ELR (cell line): ENCODE data around the gene KCNQ1OT1.

Source experiments
- DNase-seq: peaks from one replicate; pipeline ENCODE4 v3.0.0-alpha.2; 2015; ENCODE audit warnings: low read depth

KCNQ1OT1 gene

GRCh38 chr11:2686360-2687222, 13.2 kb downstream of the KCNQ1OT1 start:
- DNase-seq = no peak

DNA sequence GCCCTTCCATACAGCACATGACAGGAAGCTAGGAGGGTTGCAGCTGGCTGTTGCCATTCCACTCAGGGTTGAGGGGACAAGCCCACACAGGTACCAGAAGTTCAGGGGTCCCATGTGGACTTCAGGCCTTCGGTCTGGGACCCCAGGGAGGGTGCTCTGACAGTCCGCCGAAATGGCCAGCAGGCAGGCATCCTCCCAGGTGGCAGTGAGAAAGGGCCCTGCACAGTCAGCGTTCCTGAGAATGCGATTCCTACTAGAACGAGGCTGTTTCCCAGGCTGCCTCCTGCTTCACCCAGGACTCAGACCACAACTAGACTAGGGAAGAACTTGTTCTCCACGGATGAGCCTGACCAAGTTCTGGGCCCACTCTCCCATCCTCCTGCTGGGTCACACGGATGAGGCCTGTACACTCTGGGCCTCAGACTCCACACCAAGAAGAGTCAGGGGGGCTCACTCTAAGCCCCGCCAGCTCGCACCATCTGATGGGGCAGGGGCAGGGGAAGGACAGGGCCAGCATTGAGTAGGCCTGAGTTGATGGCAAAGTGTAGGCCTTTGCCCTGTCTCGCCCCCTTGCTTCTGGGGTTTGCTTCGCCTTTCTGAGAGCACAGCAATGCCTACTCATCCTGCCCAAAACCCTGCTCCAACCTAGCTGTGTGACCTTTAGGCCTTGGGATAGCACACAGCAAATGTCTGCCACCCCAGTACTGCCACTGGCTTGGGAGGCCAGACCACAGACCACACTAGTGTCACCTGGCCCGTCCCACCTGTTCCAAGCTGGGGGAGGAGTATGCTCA, 14.0 kb downstream of the KCNQ1OT1 start:
- no peak for DNase-seq

GRCh38 chr11:2685051-2685450, 14.7 kb downstream of the KCNQ1OT1 start:
- no peak for DNase-seq

- DNase-seq = no peak
These were observed 15.2 kb downstream of the KCNQ1OT1 start for GRCh38 chr11:2684581-2684980.

DNA sequence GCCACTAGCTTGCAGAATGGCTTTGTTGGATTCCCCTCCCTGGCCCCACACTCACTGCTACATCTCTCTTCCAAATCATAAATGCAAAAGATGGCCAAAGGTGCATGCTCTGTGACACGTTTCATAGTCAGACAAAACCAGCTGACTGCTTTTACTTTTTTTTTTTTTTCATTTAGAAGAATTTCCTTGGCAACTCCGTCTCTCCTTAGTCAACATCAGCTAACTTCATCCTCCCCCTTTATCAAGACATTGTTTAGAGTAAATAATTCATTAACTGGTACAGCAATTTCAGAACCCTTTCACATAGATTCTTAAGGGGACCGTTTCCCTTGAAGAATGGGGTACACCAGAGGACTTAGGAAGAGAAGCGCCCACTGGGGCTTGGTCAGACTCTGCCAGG, 16.0 kb downstream of the KCNQ1OT1 start:
- no peak for DNase-seq

DNA sequence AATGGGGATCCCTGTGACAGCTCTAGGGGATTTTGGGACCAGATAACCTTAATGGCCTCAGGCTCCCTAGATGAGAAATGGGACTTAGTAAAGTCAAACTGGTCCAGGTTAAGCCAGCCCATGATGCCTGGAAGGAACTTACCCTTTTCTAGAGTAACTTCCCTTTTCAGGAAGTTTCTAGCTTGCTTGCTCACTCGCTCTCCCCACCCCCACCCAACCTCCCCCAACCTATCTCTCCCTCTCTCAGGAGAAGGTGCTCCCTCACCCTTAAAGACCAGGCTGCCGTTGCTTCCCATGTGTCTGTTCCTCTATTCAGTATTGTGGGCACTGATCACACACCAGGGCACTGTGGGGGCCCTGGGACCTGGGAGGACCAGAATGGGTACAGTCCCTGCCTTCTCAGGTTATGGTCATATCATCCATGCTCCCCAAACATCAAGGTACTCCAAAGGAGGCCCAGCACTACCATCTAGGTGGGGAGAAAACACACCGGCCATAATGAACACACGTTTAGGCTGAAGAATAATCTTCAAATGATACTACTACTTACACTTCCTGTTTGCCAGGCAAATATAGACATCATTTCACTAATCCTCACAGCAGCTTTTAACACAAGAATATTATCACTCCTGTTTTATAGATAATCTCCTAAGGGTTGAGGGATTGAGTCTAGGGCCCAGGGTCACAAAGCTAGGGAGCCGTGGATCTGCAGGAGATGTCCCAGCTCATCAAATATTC, 18.2 kb downstream of the KCNQ1OT1 start:
- no peak for DNase-seq

- no peak for DNase-seq
These were observed 20.6 kb downstream of the KCNQ1OT1 start for GRCh38 chr11:2679011-2679676.

DNA sequence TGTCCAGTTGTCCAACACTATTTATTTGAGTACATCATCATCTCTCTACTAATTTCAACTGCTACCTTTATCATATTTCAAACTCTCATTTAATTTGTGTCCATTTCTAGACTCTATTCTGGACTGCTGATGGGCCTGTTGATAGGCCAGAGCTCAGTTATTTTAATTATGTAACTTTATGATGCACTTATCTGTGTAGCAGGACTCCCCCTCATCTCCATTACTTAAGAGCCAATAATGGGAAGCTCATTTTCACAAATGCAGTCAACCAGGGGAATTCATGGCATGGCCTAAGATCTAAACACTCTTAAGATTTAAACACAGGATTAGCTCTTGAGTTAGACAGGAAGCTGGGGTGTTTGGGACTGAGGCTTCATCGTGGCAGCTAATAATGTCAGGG, 21.4 kb downstream of the KCNQ1OT1 start:
- DNase-seq = no peak

DNA sequence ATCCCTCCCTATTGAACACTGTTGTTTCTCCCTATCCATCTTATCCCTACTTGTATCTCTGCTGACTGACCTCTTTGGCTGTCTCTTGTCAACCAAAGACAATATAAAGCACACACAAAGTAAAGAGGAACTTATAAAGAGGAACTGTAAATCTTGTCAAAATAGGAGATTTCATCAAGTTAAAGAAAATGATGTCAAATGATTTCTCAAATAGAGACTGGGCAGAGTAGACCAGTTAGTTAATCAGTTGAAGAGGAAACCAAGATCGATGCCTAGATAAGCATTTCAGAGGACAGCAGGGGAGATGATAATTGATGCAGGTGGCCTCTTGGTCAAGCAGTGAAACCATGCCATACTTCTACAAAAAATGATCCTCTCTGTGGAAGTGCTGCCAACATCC, 22.7 kb downstream of the KCNQ1OT1 start:
- DNase-seq = no peak

- no peak for DNase-seq
These were observed 24.3 kb downstream of the KCNQ1OT1 start for GRCh38 chr11:2675540-2675939.

GRCh38 chr11:2674658-2675131, 25.1 kb downstream of the KCNQ1OT1 start:
- DNase-seq = no peak

DNA sequence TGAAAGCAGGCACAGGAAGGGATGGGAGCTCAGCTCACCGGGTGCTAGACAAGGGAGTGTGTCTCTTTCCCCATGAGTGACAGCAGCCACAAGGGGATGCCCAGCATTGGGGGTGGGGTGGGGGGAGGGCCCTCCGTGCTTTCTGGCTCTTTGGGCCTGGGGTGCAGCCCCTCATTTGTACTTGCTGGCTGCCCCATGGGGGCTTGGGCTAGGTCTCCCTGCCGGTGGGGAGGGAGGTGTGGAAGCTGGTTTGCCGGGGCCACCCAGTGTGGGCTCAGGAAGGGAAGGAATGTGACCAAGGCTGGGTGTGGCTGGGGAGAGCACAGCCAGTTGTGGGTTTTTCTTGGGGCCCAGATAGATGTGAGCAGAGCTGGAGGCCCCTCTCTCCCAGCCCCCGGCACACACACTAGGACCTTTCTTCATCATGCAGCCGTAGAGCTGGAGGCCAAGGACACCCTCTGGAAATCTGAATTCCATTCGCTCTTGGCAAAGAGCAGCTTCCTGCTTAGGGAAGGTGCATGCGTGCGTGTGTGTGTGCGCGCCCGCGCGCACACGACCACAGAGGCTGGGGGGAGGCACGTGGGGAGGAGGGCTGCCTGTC, 25.8 kb downstream of the KCNQ1OT1 start:
- DNase-seq = no peak

GRCh38 chr11:2673250-2673610, 26.6 kb downstream of the KCNQ1OT1 start:
- DNase-seq = no peak

GRCh38 chr11:2672553-2673249, 27.1 kb downstream of the KCNQ1OT1 start:
- DNase-seq = no peak

DNA sequence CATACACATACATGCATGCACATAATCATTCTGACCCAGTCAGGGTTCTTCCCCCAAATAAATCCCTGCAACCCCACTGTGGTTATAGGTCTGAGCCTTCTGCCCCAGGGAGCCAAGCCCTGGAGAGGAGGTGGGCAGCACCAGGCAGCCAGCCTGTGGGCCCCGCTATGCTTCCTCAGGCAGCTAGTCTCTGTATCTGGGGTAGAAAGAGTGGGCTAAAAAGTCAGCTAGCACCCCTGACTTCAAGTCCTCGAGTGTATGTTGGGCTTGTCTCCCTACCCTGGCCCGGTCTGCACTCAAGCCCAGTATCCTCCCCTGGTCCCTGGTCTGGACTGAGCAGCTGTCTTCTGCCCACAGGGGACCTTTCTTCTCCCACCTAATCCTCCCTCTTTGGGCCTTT, 28.0 kb downstream of the KCNQ1OT1 start:
- DNase-seq = no peak

DNA sequence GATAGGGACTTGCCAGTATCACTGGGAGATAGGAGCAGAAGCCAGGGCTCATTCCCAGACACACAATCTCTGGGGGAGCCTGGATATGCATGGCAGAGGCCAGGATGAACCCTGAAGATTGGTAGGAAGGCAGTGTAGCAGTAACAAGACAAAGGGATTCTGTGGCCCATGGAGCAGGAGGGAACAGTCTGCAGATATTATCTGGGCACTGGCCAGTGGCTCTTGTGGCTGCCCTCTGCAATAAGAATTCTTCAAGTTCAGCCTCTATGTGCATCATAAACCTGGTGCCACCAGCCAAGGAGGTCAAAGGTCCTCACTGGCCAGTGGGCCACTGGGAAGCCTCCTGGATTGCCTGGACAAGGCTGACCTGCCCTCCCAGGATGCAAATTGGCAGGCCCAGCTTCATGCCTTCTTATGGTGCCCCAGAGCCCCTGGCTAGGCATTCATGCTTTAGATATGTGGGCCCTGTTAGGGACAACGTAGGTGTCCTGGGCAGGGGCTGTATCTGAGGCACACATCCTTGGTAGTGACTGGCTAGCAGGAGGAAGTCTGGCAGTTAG, 29.2 kb downstream of the KCNQ1OT1 start:
- DNase-seq = no peak

- no peak for DNase-seq
These were observed 29.9 kb downstream of the KCNQ1OT1 start for GRCh38 chr11:2669634-2670469.

DNA sequence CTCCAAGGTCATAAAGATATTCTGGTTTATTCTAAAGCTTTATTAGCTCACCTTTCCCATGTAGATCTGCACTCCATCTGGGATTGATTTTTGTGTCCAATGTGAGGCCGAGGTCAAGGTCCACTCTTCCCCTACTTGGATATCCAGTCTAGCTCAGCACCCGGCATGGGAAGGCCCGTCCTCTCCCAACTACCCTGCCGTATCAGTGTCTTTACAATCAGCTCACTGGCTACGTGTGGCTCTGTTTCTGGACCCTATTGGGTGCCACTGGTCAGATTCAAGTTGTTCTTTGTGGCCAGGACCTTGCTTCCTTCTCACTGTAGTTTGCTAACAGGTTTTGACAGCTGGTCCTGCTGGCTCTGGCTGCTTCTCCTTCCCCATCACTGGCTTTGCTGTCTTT, 30.9 kb downstream of the KCNQ1OT1 start:
- DNase-seq = no peak

DNA sequence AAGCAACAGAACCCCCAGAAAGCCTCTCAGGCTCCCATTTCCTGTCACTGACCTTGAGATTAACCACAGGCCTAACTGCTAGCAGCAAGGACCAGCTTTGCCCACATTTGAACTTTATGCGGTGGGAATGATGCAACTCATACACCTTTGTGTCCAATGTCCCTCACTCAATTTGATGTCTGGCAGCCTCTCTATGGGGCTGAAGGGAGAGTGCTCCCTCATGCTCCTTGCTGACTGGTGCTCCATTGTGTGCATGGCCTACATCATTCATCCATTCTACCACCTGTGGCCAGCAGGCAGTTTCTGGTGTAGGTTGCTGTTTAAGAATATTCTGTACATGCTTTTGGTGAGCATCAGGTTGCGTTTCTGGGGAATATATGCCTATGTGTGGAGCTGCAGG, 31.9 kb downstream of the KCNQ1OT1 start:
- DNase-seq = no peak
